Esophagus squamous epithelium (tissue), 4 donors: ENCODE data around the gene STX8.

Experiments
- POLR2A ChIP-seq, 4 donors: fragments of 450-650 bp; IDR thresholded peaks; one replicate each; pipeline ENCODE4 v1.6.1; 2017; ENCODE audit warnings: antibody characterized with exemption in 4 of 4, mild to moderate bottlenecking in 4 of 4, moderate library complexity in 3 of 4
- TF ChIP-seq, protein P1 (sequence below), 6 experiments: fragments of 450-650 bp in 4 of 6; fragments of 200-600 bp in 2 of 6; sonication (generic) in 2 of 6; IDR thresholded peaks; one replicate each; pipeline ENCODE4 v1.5.1; 2016 to 2019; ENCODE audit warnings: antibody characterized with exemption in 6 of 6, mild to moderate bottlenecking in 4 of 6, moderate library complexity in 4 of 6

DNA sequence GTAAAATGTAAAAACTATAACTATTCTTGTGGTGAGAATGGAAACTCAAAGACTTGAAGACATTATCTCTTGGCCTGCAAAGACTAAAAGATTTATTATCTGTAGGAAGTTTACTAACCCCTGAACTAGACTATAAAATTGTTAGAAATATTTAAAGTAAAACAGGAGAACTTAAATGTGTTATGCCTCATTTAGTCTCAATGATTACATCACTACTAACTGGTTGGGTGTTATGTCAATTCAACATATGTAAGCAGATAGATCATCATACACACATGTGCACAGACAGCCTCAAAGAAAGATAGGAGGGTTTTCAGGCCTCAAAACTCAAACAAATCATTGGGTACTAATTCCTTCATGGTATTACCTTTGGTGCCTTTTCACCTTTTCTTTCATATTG, 7.6 kb downstream of the STX8 start:
- TF ChIP-seq, protein P1, sequence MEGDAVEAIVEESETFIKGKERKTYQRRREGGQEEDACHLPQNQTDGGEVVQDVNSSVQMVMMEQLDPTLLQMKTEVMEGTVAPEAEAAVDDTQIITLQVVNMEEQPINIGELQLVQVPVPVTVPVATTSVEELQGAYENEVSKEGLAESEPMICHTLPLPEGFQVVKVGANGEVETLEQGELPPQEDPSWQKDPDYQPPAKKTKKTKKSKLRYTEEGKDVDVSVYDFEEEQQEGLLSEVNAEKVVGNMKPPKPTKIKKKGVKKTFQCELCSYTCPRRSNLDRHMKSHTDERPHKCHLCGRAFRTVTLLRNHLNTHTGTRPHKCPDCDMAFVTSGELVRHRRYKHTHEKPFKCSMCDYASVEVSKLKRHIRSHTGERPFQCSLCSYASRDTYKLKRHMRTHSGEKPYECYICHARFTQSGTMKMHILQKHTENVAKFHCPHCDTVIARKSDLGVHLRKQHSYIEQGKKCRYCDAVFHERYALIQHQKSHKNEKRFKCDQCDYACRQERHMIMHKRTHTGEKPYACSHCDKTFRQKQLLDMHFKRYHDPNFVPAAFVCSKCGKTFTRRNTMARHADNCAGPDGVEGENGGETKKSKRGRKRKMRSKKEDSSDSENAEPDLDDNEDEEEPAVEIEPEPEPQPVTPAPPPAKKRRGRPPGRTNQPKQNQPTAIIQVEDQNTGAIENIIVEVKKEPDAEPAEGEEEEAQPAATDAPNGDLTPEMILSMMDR (IDR thresholded peaks at IDR 0.05) = no peak
- TF ChIP-seq POLR2A (IDR thresholded peaks at IDR 0.05) = no peak
